OCI-LY3 (cell line): ENCODE measurements around the gene SLC2A14.
"Not testable (repeated sequence)": the region's sequence is repeated elsewhere in the genome, so short reads cannot be mapped to it uniquely, and the experiment has no call there.

Source experiments
- H2AFZ ChIP-seq: fragments of 200-600, 300-600 bp; shearing (Covaris generic); 2 replicates; pipeline ENCODE4 v1.6.0; 2014; ENCODE audit warnings: antibody characterized with exemption, low read depth, low read length
- H3K27ac ChIP-seq: fragments of 200-600, 300-600 bp; sonication (generic); 2 replicates; pipeline ENCODE4 v1.5.1; 2014; ENCODE audit warnings: mild to moderate bottlenecking, low read length, moderate library complexity, mixed read lengths
- H3K27me3 ChIP-seq: fragments of 200-600, 300-600 bp; sonication (generic); 2 replicates; pipeline ENCODE4 v1.6.1; 2014; ENCODE audit warnings: low read depth, low read length, mixed read lengths
- H3K36me3 ChIP-seq: fragments of 200-600, 300-600 bp; sonication (generic); replicated peaks from 2 replicates; pipeline ENCODE3; 2014; ENCODE audit warnings: low read depth, low read length, mixed read lengths
- H3K4me1 ChIP-seq: fragments of 300-600, 200-600 bp; sonication (generic); 2 replicates; pipeline ENCODE4 v1.6.1; 2014; ENCODE audit warnings: low read length, mixed read lengths
- H3K4me2 ChIP-seq: fragments of 200-600, 300-600 bp; sonication (generic); 2 replicates; pipeline ENCODE4 v1.6.1; 2014; ENCODE audit warnings: low read length, mixed read lengths
- H3K4me3 ChIP-seq: fragments of 300-600, 200-600 bp; sonication (generic); 2 replicates; pipeline ENCODE4 v1.5.1; 2014; ENCODE audit warnings: antibody characterized with exemption, mild to moderate bottlenecking, low read length, moderate library complexity
- H3K79me2 ChIP-seq: fragments of 300-600, 200-600 bp; shearing (Covaris generic); 2 replicates; pipeline ENCODE4 v1.6.1; 2014; ENCODE audit warnings: mild to moderate bottlenecking, low read length, mixed read lengths
- H3K9ac ChIP-seq: fragments of 300-600, 200-600 bp; shearing (Covaris generic); 2 replicates; pipeline ENCODE4 v1.6.0; 2014; ENCODE audit warnings: mild to moderate bottlenecking, low read length, moderate library complexity
- H3K9me3 ChIP-seq: fragments of 200-600, 300-600 bp; shearing (Covaris generic); 2 replicates; pipeline ENCODE4 v1.6.1; 2014; ENCODE audit warnings: low read length, mixed read lengths; ENCODE audit not compliant: insufficient read depth
- H4K20me1 ChIP-seq: fragments of 200-600, 300-600 bp; sonication (generic); 2 replicates; pipeline ENCODE4 v1.6.1; 2016; ENCODE audit warnings: low read length, mixed read lengths; ENCODE audit not compliant: insufficient read depth
- CTCF ChIP-seq: fragments of 200-600, 300-600 bp; sonication (generic); IDR thresholded peaks from 2 replicates; pipeline ENCODE4 v1.5.1; 2014; ENCODE audit warnings: antibody characterized with exemption, low read length, low read depth
- EZH2phosphoT487 ChIP-seq: fragments of 200-600 bp; shearing (Covaris generic); IDR thresholded peaks from 2 replicates; pipeline ENCODE4 v1.6.1; 2018; ENCODE audit warnings: antibody characterized with exemption, mixed run types, low read depth

The SLC2A14 gene

GRCh38 chr12:7905071-7905470 is 32.4 kb upstream of the SLC2A14 start:
- Histone ChIP-seq H3K4me3 (no peak overlapping the region), H2AFZ (no peak overlapping the region), H3K4me2 (no peak overlapping the region), H4K20me1 (no peaks in the 10 kb centered on the region), H3K79me2 (no peaks in the 10 kb centered on the region), H3K9ac (no peak overlapping the region), H3K27me3 (no peaks in the 10 kb centered on the region), H3K27ac (no peak overlapping the region), H3K36me3 (no peaks in the 10 kb centered on the region), H3K4me1 (no peaks in the 10 kb centered on the region), H3K9me3 (no peaks in the 10 kb centered on the region)
- TF ChIP-seq EZH2phosphoT487 (no peak), CTCF (no peak)

- not testable (repeated sequence) for H3K27ac ChIP-seq, H3K9me3 ChIP-seq, H2AFZ ChIP-seq, H3K79me2 ChIP-seq, H3K9ac ChIP-seq, H4K20me1 ChIP-seq, H3K27me3 ChIP-seq, H3K4me2 ChIP-seq, H3K4me3 ChIP-seq, H3K4me1 ChIP-seq, H3K36me3 ChIP-seq
These were observed 29.7 kb upstream of the SLC2A14 start for GRCh38 chr12:7902416-7902815.

- H3K9ac ChIP-seq, result no peak overlapping the region
- TF ChIP-seq CTCF (no peak), EZH2phosphoT487 (no peak)
- no peak overlapping the region for H3K4me2 ChIP-seq
- H4K20me1 ChIP-seq, result no peaks in the 10 kb centered on the region
- H3K36me3 ChIP-seq, result no peaks in the 10 kb centered on the region
- no peak overlapping the region for H3K4me3 ChIP-seq
- no peaks in the 10 kb centered on the region for H3K9me3 ChIP-seq
- H3K27ac ChIP-seq, result no peak overlapping the region
- H3K27me3 ChIP-seq, result no peaks in the 10 kb centered on the region
- H3K79me2 ChIP-seq, result no peaks in the 10 kb centered on the region
- no peak overlapping the region for H2AFZ ChIP-seq
- H3K4me1 ChIP-seq, result no peaks in the 10 kb centered on the region
These were observed 27.0 kb upstream of the SLC2A14 start for GRCh38 chr12:7899755-7900154.

- H3K36me3 ChIP-seq, H3K4me2 ChIP-seq, H2AFZ ChIP-seq, H3K27ac ChIP-seq, H3K79me2 ChIP-seq, H3K4me1 ChIP-seq, H3K9me3 ChIP-seq, H3K9ac ChIP-seq, H3K4me3 ChIP-seq, H3K27me3 ChIP-seq, H4K20me1 ChIP-seq: not testable (repeated sequence)
These were observed 24.0 kb upstream of the SLC2A14 start for GRCh38 chr12:7896726-7897125.

GRCh38 chr12:7892186-7892980 is 19.7 kb upstream of the SLC2A14 start:
- no peaks in the 10 kb centered on the region for H3K79me2 ChIP-seq
- no peaks in the 10 kb centered on the region for H3K36me3 ChIP-seq

More at GRCh38 chr12:7892186-7892980, 19.7 kb upstream of the SLC2A14 start:
- TF ChIP-seq EZH2phosphoT487 (no peak), CTCF (no peak)
- no peaks in the 10 kb centered on the region for H3K4me1 ChIP-seq
- H3K9ac ChIP-seq, result no peak overlapping the region
- no peaks in the 10 kb centered on the region for H4K20me1 ChIP-seq
- no peak overlapping the region for H3K4me2 ChIP-seq
- H3K9me3 ChIP-seq, result no peaks in the 10 kb centered on the region
- H3K4me3 ChIP-seq, result no peak overlapping the region
- no peaks in the 10 kb centered on the region for H3K27me3 ChIP-seq
- H2AFZ ChIP-seq, result no peak overlapping the region
- H3K27ac ChIP-seq, result no peak overlapping the region
